Suprapubic skin (tissue), 4 donors: ENCODE measurements around the gene BFSP2. TPM values are rescaled to one million over a fixed set of nuclear protein-coding genes. Genes with fewer than 3 reads are reported as not detected.

Experiments
- DNase-seq, 2 donors: peaks; one replicate each; pipeline ENCODE4 v3.0.0-alpha.2; 2019; ENCODE audit warnings: low spot score in 2 of 2
- H3K27ac ChIP-seq: fragments of 200-600 bp; sonication (generic); one replicate; pipeline ENCODE4 v1.5.1; 2019
- H3K27me3 ChIP-seq: fragments of 200-600 bp; sonication (generic); one replicate; pipeline ENCODE4 v1.5.1; 2019
- H3K36me3 ChIP-seq: fragments of 200-600 bp; sonication (generic); one replicate; pipeline ENCODE4 v1.5.1; 2019
- H3K4me1 ChIP-seq: fragments of 200-600 bp; sonication (generic); one replicate; pipeline ENCODE4 v1.5.1; 2019
- H3K4me3 ChIP-seq: fragments of 200-600 bp; sonication (generic); one replicate; pipeline ENCODE4 v1.5.1; 2019; ENCODE audit warnings: mild to moderate bottlenecking
- H3K9me3 ChIP-seq: fragments of 200-600 bp; sonication (generic); one replicate; pipeline ENCODE4 v1.5.1; 2019
- EP300 ChIP-seq: sonication (generic); formaldehyde crosslinking; IDR thresholded peaks from one replicate; pipeline ENCODE4 v1.6.1; 2017; ENCODE audit warnings: antibody characterized with exemption
- POLR2A ChIP-seq, 2 donors: fragments of 450-650 bp; IDR thresholded peaks; one replicate each; pipeline ENCODE4 v1.6.1; 2017; ENCODE audit warnings: antibody characterized with exemption in 2 of 2, mild to moderate bottlenecking in 2 of 2, moderate library complexity in 2 of 2
- POLR2AphosphoS5 ChIP-seq, 3 donors: sonication (generic); formaldehyde crosslinking; IDR thresholded peaks; one replicate each; pipeline ENCODE4 v1.6.1; 2017; ENCODE audit warnings: antibody characterized with exemption in 3 of 3
- WGBS: methylation state at CpG from one replicate; pipeline ENCODE4 v1.1.5; 2018; 5-methylcytosine and 5-hydroxymethylcytosine counted together
- total RNA-seq, 4 donors: library from RNA; depleted of rRNA; stranded (reverse); fragments of >200 nt; gene quantifications; one replicate each; pipeline ENCODE4 v1.1.0, GENCODE V29; 2016
- TF ChIP-seq, protein P1 (sequence below), 2 donors: fragments of 200-600 bp in 1 of 2; fragments of 450-650 bp in 1 of 2; sonication (generic) in 1 of 2; IDR thresholded peaks; one replicate each; pipeline ENCODE4 v1.5.1; 2016 to 2019; ENCODE audit warnings: antibody characterized with exemption in 2 of 2, mild to moderate bottlenecking in 1 of 2, moderate library complexity in 1 of 2

BFSP2 gene
- total RNA-seq, 4 donors from 2014 or later: 2.3 TPM; not detected in 3

GRCh38 chr3:133368371-133369067 lies 31.3 kb upstream of the BFSP2 start:
- no peak for DNase-seq
- Histone ChIP-seq H3K27me3 (no peaks in the 10 kb centered on the region), H3K36me3 (no peaks in the 10 kb centered on the region), H3K4me1 (no peaks in the 10 kb centered on the region), H3K4me3 (no peak overlapping the region), H3K27ac (no peak overlapping the region), H3K9me3 (no peaks in the 10 kb centered on the region)
- no peak for TF ChIP-seq EP300
- no peak for TF ChIP-seq POLR2A (IDR thresholded peaks at IDR 0.05)
- TF ChIP-seq POLR2AphosphoS5 (IDR thresholded peaks at IDR 0.05): no peak
- TF ChIP-seq, protein P1, sequence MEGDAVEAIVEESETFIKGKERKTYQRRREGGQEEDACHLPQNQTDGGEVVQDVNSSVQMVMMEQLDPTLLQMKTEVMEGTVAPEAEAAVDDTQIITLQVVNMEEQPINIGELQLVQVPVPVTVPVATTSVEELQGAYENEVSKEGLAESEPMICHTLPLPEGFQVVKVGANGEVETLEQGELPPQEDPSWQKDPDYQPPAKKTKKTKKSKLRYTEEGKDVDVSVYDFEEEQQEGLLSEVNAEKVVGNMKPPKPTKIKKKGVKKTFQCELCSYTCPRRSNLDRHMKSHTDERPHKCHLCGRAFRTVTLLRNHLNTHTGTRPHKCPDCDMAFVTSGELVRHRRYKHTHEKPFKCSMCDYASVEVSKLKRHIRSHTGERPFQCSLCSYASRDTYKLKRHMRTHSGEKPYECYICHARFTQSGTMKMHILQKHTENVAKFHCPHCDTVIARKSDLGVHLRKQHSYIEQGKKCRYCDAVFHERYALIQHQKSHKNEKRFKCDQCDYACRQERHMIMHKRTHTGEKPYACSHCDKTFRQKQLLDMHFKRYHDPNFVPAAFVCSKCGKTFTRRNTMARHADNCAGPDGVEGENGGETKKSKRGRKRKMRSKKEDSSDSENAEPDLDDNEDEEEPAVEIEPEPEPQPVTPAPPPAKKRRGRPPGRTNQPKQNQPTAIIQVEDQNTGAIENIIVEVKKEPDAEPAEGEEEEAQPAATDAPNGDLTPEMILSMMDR (IDR thresholded peaks at IDR 0.05): no peak
- 62% methylated on average over 4 of the region's 4 CpGs for WGBS

DNA sequence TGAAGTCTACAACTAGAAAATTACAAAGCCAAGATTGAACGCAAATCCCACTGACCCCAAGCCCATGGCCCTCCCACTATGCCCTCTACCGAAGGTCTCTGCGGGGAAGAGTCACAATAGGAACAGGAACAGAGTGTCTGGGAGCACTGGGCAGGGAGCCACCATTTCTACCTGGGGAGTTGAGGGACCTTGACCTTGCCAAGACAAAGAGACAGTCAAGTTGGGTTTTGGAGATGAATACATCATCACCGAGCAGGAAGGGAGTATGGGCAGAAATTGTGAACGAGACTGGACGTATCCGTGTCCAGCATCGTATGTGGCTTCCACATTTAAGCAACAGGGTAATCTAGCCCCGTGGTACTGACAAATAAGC lies 30.8 kb upstream of the BFSP2 start:
- 83% methylated on average over 9 of the region's 9 CpGs for WGBS
- Histone ChIP-seq H3K36me3 (no peaks in the 10 kb centered on the region), H3K27ac (no peak overlapping the region), H3K4me1 (no peaks in the 10 kb centered on the region), H3K9me3 (no peaks in the 10 kb centered on the region), H3K4me3 (no peak overlapping the region), H3K27me3 (no peaks in the 10 kb centered on the region)
- DNase-seq: no peak
- no peak for TF ChIP-seq EP300
- TF ChIP-seq POLR2A (IDR thresholded peaks at IDR 0.05): no peak
- TF ChIP-seq, protein P1 (IDR thresholded peaks at IDR 0.05): no peak
- TF ChIP-seq POLR2AphosphoS5 (IDR thresholded peaks at IDR 0.05): no peak

DNA sequence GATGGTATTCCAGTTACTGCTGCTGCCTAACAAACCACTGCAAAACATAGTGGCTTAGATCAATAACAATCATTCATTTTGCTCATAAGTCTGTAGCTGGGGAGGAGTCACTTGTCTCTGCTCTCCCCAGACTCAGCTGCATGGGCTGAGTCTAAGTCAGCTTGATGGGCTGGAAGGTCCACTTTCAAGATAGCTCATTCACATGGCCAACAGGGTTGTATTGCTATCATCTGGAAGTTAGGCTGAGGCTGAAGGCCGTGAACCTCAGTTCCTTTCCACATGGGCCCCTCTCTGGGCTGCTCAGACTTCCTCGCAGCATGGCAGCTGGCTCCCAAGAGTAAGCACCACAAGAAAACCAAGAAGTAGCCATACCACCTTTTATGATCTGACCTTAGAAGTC lies 28.7 kb upstream of the BFSP2 start:
- H3K9me3 ChIP-seq: no peaks in the 10 kb centered on the region
- H3K27me3 ChIP-seq: no peaks in the 10 kb centered on the region
- no peaks in the 10 kb centered on the region for H3K36me3 ChIP-seq
- WGBS: 96% methylated on average over 2 of the region's 2 CpGs
- H3K27ac ChIP-seq: no peak overlapping the region
- TF ChIP-seq POLR2A (IDR thresholded peaks at IDR 0.05): no peak
- no peak for TF ChIP-seq EP300
- no peak for TF ChIP-seq POLR2AphosphoS5 (IDR thresholded peaks at IDR 0.05)
- TF ChIP-seq, protein P1 (IDR thresholded peaks at IDR 0.05): no peak
- DNase-seq: no peak
- no peaks in the 10 kb centered on the region for H3K4me1 ChIP-seq
- no peak overlapping the region for H3K4me3 ChIP-seq

DNA sequence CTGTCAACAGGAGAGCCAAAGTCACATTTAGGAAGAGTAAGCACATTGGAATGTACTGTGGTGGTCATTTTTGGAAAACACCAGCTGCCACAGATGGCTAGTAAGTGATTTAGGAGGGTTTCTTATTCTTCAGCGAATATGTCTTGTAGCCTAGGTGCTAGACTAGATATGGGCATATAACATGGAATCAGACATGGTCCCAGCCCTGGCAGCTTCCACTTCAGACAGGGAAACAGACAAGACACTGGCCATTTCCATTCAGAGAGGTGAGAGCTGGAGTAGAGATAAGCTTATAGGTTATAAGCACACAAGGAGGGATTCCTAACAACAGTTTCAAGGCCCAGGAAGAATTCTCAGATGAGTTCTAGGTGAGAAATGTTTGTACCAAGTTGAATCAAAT lies 28.2 kb upstream of the BFSP2 start:
- Histone ChIP-seq H3K27me3 (no peaks in the 10 kb centered on the region), H3K9me3 (no peaks in the 10 kb centered on the region), H3K36me3 (no peaks in the 10 kb centered on the region), H3K4me3 (no peak overlapping the region), H3K4me1 (no peaks in the 10 kb centered on the region), H3K27ac (no peak overlapping the region)
- DNase-seq: no peak
- 100% methylated on average over 1 of the region's 1 CpG for WGBS
- TF ChIP-seq POLR2A (IDR thresholded peaks at IDR 0.05) (no peak), EP300 (no peak), POLR2AphosphoS5 (IDR thresholded peaks at IDR 0.05) (no peak)
- TF ChIP-seq, protein P1 (IDR thresholded peaks at IDR 0.05): no peak

DNA sequence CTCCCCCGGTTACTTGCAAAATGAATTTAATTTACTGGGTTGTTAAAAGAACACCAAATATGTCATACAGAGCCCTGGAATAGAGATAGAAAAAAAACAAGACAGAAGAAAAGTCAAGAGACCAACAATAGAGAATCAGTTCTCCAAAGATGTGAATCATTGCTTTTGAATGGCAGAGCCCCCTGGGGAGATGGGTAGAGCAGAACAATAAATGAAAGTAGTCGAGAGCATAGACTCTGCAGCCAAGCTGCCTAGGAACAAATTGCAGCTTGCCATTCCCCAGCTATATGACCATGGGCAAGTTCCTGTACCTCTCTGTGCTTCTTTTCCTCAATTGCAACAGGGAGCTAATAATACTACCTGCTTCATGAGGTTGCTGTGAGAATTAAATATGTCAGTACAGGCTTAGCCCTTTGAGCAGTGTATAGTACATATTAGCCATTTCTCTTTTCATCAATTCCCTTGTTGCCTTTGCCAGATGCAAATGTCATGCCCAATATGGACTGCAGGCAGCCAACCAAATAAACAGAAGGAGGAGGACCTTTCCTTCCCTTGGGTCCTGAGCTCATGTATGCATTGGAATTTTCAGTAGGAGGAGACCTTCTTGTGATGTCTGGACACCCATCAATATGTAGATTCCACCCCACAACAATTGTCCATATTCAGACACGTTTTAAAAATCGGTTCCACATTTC lies 25.0 kb upstream of the BFSP2 start:
- TF ChIP-seq, protein P1 (IDR thresholded peaks at IDR 0.05): no peak
- TF ChIP-seq POLR2A (IDR thresholded peaks at IDR 0.05): no peak
- TF ChIP-seq POLR2AphosphoS5 (IDR thresholded peaks at IDR 0.05): no peak
- no peak for TF ChIP-seq EP300
- Histone ChIP-seq H3K27ac (no peak overlapping the region), H3K4me1 (no peaks in the 10 kb centered on the region), H3K27me3 (no peaks in the 10 kb centered on the region), H3K9me3 (no peaks in the 10 kb centered on the region), H3K36me3 (no peaks in the 10 kb centered on the region), H3K4me3 (no peak overlapping the region)
- 65% methylated on average over 4 of the region's 4 CpGs for WGBS
- DNase-seq: no peak
